NCI-H345 (cell line): ENCODE measurements around the gene CHMP2B.
"Not testable (repeated sequence)": the region's sequence is repeated elsewhere in the genome, so short reads cannot be mapped to it uniquely, and the experiment has no call there.

Source experiments
- DNase-seq: peaks from one replicate; lab custom pipeline; 2025; lab: John Stamatoyannopoulos, UW

CHMP2B gene

GRCh38 chr3:87233805-87234204, 6.7 kb downstream of the CHMP2B start:
- DNase-seq = no peak

- DNase-seq = no peak
These were observed 9.0 kb downstream of the CHMP2B start for GRCh38 chr3:87236093-87236492.

- DNase-seq = no peak
These were observed 19.7 kb downstream of the CHMP2B start for GRCh38 chr3:87246662-87247429.

- no peak for DNase-seq
These were observed 20.3 kb downstream of the CHMP2B start for GRCh38 chr3:87247430-87247773.

- not testable (repeated sequence) for DNase-seq
These were observed 21.1 kb downstream of the CHMP2B start for GRCh38 chr3:87248231-87248630.

- DNase-seq = no peak
These were observed 21.7 kb downstream of the CHMP2B start for GRCh38 chr3:87248831-87249230.

- no peak for DNase-seq
These were observed 22.9 kb downstream of the CHMP2B start for GRCh38 chr3:87250009-87250408.

- DNase-seq = peak; percentile 20
These were observed 33.2 kb downstream of the CHMP2B start for GRCh38 chr3:87260270-87260669.

- no peak for DNase-seq
These were observed 34.8 kb downstream of the CHMP2B start for GRCh38 chr3:87261925-87262324.

GRCh38 chr3:87267953-87268645, 41.0 kb downstream of the CHMP2B start:
- no peak for DNase-seq

GRCh38 chr3:87268646-87269211, 41.6 kb downstream of the CHMP2B start:
- DNase-seq = peak; percentile 26

- no peak for DNase-seq
These were observed 42.6 kb downstream of the CHMP2B start for GRCh38 chr3:87269723-87270122.

GRCh38 chr3:87270908-87271700, 44.0 kb downstream of the CHMP2B start:
- DNase-seq = no peak

- DNase-seq = no peak
These were observed 45.7 kb downstream of the CHMP2B start for GRCh38 chr3:87272718-87273341.

GRCh38 chr3:87276484-87276883, 49.4 kb downstream of the CHMP2B start, which contains the start of gene POU1F1:
TSS of gene POU1F1 (minus strand) at chr3:87276584. CDS start at chr3:87276462, 122 bp downstream.
- no peak for DNase-seq

- no peak for DNase-seq
These were observed 59.9 kb downstream of the CHMP2B start for GRCh38 chr3:87287011-87287410.

GRCh38 chr3:87288446-87288845, 61.3 kb downstream of the CHMP2B start:
- no peak for DNase-seq

GRCh38 chr3:87298111-87298718, 71.1 kb downstream of the CHMP2B start:
- DNase-seq = peak; percentile 27

GRCh38 chr3:87305031-87305430, 77.9 kb downstream of the CHMP2B start:
- not testable (repeated sequence) for DNase-seq
